HuH-7.5 (cell line): ENCODE data around the gene ZNF12.

ENCODE experiments used
- DNase-seq: peaks from one replicate; pipeline ENCODE4 v3.0.0; 2011; ENCODE audit warnings: low spot score

Gene ZNF12

GRCh38 chr7:6646465-6646864 lies 60.3 kb downstream of the ZNF12 start:
- DNase-seq: no peak

GRCh38 chr7:6644728-6645127 lies 62.0 kb downstream of the ZNF12 start:
- DNase-seq: no peak

- DNase-seq: no peak
Measured at GRCh38 chr7:6643915-6644625, 62.7 kb downstream of the ZNF12 start.

GRCh38 chr7:6642861-6643640 lies 63.7 kb downstream of the ZNF12 start:
- no peak for DNase-seq

GRCh38 chr7:6642239-6642839 lies 64.4 kb downstream of the ZNF12 start:
- no peak for DNase-seq

GRCh38 chr7:6641305-6642035 lies 65.3 kb downstream of the ZNF12 start:
- no peak for DNase-seq

- no peak for DNase-seq
Measured at GRCh38 chr7:6640246-6640721, 66.5 kb downstream of the ZNF12 start.

- no peak for DNase-seq
Measured at GRCh38 chr7:6639627-6640026, 67.1 kb downstream of the ZNF12 start.

GRCh38 chr7:6639032-6639431 lies 67.7 kb downstream of the ZNF12 start:
- no peak for DNase-seq
